Osteoblast (primary cell): ENCODE results near the gene KCNQ4. TPM values are rescaled to one million over a fixed set of nuclear protein-coding genes. Genes with fewer than 3 reads are reported as not detected.

Source experiments
- DNase-seq: peaks from one replicate; pipeline ENCODE4 v3.0.0; 2011; ENCODE audit warnings: low spot score, mixed read lengths; ENCODE audit not compliant: insufficient read length; ENCODE audit errors: missing footprints
- H2AFZ ChIP-seq: 2 replicates; pipeline ENCODE4 v1.6.0; 2011; ENCODE audit warnings: mild to moderate bottlenecking, low read length
- H3K27ac ChIP-seq: 2 replicates; pipeline ENCODE4 v1.5.1; 2011; ENCODE audit warnings: mild to moderate bottlenecking, low read depth, low read length, moderate library complexity
- H3K27me3 ChIP-seq: 2 replicates; pipeline ENCODE4 v1.6.0; 2012; ENCODE audit warnings: mild to moderate bottlenecking, control low read depth, inconsistent platforms, low read length, moderate library complexity; ENCODE audit not compliant: insufficient read depth
- H3K36me3 ChIP-seq: 2 replicates; pipeline ENCODE4 v1.5.1; 2011; ENCODE audit warnings: mild to moderate bottlenecking, low read length, control low read depth, moderate library complexity; ENCODE audit not compliant: insufficient read depth
- H3K4me1 ChIP-seq: 2 replicates; pipeline ENCODE4 v1.5.1; 2011; ENCODE audit warnings: mild to moderate bottlenecking, low read length, control low read depth, moderate library complexity; ENCODE audit not compliant: insufficient read depth
- H3K4me2 ChIP-seq: 2 replicates; pipeline ENCODE4 v1.6.0; 2011; ENCODE audit warnings: mild to moderate bottlenecking, low read length; ENCODE audit not compliant: insufficient read depth
- H3K4me3 ChIP-seq: fragments of 200-600 bp; sonication (generic); 3 replicates; pipeline ENCODE4 v1.5.1; 2012; ENCODE audit warnings: mild to moderate bottlenecking, low read length, inconsistent platforms; ENCODE audit not compliant: insufficient read depth
- H3K79me2 ChIP-seq: 2 replicates; pipeline ENCODE4 v1.6.0; 2012; ENCODE audit warnings: mild to moderate bottlenecking, low read length, control low read depth, inconsistent platforms; ENCODE audit not compliant: insufficient read depth
- H3K9me3 ChIP-seq: 2 replicates; pipeline ENCODE4 v1.5.1; 2011; ENCODE audit warnings: low read depth, low read length, control low read depth
- H4K20me1 ChIP-seq: 2 replicates; pipeline ENCODE4 v1.6.0; 2012; ENCODE audit warnings: mild to moderate bottlenecking, low read length, control low read depth; ENCODE audit not compliant: insufficient read depth
- total RNA-seq: library from RNA; depleted of rRNA; stranded (reverse); fragments of >200 nt; gene quantifications from 2 replicates; pipeline ENCODE4 v1.2.3, GENCODE V29; 2012
- TF ChIP-seq, protein P1 (sequence below): IDR thresholded peaks from 2 replicates; pipeline ENCODE4 v1.5.1; 2011; ENCODE audit warnings: mild to moderate bottlenecking, low read depth, low read length, moderate library complexity; ENCODE audit errors: extremely low read depth

Gene KCNQ4
- total RNA-seq, 1 donor = not detected

DNA sequence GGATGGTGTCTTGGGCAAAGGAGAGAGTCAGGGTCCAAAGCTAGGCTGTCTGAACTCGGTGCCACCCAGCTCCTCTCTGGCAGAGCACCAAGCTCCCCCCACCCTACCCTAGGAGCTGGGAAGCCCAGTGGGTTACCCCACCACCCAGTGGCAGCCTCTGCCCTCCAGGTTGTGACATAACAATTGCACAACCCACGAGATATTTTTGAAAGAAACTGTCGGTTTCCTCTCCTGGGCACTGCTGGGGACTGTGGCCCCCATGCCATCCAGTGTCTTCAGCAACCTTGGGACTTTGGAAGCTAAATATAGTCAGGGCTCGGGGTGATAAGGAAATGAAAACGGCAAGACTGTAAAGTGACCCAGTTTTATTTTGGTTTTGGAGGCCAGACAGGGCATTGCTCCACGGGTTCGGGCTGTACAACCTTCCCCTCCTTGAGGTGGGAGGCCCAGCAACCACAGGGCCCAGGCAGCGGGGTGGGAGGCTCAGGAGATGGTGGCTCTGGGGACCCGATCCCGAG lies 77.2 kb downstream of the KCNQ4 start:
- Histone ChIP-seq H2AFZ (peak overlapping the region; percentile 81), H4K20me1 (no peaks in the 10 kb centered on the region), H3K27ac (no peak overlapping the region), H3K4me1 (peaks cover 9% of the 10 kb centered on the region), H3K9me3 (no peaks in the 10 kb centered on the region), H3K4me3 (peak overlapping the region; percentile 77), H3K36me3 (no peaks in the 10 kb centered on the region), H3K27me3 (no peaks in the 10 kb centered on the region), H3K4me2 (peak overlapping the region; percentile 84), H3K79me2 (no peaks in the 10 kb centered on the region)
- TF ChIP-seq, protein P1, sequence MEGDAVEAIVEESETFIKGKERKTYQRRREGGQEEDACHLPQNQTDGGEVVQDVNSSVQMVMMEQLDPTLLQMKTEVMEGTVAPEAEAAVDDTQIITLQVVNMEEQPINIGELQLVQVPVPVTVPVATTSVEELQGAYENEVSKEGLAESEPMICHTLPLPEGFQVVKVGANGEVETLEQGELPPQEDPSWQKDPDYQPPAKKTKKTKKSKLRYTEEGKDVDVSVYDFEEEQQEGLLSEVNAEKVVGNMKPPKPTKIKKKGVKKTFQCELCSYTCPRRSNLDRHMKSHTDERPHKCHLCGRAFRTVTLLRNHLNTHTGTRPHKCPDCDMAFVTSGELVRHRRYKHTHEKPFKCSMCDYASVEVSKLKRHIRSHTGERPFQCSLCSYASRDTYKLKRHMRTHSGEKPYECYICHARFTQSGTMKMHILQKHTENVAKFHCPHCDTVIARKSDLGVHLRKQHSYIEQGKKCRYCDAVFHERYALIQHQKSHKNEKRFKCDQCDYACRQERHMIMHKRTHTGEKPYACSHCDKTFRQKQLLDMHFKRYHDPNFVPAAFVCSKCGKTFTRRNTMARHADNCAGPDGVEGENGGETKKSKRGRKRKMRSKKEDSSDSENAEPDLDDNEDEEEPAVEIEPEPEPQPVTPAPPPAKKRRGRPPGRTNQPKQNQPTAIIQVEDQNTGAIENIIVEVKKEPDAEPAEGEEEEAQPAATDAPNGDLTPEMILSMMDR = no peak
- no peak for DNase-seq

DNA sequence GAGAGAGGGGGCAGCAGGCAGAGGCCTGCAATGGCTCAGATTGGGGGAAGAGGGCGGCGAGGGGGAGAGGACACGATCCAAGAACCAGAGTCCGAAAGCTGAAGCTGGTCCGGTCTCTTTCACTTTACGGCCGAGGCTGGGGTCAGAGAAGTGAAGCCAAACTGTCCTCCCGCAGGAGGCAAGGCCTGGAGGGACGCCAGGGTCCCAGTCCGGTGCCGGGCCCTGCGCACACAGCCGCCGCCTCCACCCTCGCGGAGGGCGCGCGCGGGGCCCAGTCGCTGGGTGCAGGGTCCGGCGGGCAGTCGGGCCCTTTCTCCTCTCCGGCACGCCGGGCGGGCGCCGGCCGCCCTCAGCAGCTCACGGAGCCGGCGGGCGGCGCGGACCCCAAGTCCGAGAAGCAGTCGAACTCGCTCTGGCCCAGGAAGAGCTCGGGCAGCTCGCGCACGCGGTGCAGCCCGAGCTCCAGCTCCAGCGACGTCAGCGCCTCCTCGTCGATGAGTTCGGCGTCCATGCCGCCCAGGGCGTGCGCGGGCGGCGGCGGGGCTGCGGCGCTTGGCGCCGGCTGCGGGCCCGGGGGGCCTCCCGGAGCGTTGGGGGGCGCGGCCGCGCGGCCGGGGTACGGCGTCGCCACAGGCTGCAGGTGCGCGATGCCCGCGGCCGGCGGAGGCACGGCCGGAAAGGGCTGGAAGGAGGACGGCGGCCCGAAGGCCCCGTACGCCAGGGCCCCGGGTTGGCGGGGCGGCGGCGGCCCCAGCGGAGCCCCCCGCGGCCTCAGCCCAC lies 77.8 kb downstream of the KCNQ4 start:
- H4K20me1 ChIP-seq = no peaks in the 10 kb centered on the region
- peak overlapping the region; percentile 77 for H3K4me3 ChIP-seq
- no peaks in the 10 kb centered on the region for H3K27me3 ChIP-seq
- peak; percentile 95 for DNase-seq
- no peak overlapping the region for H3K27ac ChIP-seq
- peak overlapping the region; percentile 81 for H2AFZ ChIP-seq
- H3K36me3 ChIP-seq = no peaks in the 10 kb centered on the region
- no peaks in the 10 kb centered on the region for H3K9me3 ChIP-seq
- TF ChIP-seq, protein P1 = no peak
- peaks cover 9% of the 10 kb centered on the region for H3K4me1 ChIP-seq
- peak overlapping the region; percentile 84 for H3K4me2 ChIP-seq
- no peaks in the 10 kb centered on the region for H3K79me2 ChIP-seq

DNA sequence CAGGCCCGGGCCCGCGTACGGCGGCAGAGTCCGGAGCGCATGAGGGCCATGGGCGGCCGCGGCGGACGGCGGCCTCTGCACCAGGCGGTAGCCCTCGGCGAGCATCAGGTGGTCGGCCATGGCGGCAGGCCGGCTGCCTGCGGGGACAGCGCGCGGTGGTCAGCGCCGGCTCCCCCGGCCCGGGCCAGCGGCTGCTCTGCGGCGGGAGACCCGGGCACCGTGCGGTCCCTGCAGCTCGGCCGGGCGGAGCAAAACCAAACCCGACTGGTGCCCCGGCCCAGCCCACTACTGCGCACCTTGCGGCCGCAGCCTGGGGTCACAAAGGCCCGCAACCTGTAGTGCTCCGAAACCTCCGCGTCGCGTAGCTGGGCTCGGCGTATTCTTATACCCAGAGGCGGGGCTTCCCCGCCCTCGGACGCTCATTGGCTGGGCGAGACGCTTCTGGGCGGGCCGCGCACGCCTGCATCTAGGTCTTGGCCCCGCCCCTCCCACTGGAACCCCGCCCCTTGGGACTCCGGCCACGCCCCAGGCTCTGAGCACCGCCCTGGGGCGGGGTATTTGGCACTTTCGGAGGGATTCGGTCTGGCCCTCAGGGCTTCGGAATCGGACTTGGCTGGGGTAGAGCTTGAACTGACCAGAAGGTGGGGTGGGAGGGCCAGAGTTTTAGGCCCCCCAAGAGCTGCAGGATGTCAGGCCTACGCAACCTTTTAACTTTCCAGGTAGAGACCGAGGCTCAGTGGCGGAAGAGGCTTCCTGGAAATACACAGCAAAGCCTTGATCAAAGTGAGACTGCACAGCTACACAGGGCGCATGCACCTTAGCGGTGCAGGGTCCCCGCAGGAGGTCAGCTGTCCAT lies 78.6 kb downstream of the KCNQ4 start, which contains the start of gene CITED4:
Gene CITED4, minus strand, starts transcription at position 356 of the 856 bp plus-strand sequence. Its CDS starts 236 bp downstream, at position 120.
- TF ChIP-seq, protein P1 = no peak
- H3K36me3 ChIP-seq = no peaks in the 10 kb centered on the region

More for the DNA sequence above, 78.6 kb downstream of the KCNQ4 start, which contains the start of gene CITED4:
- DNase-seq = peak; percentile 100
- Histone ChIP-seq H3K4me3 (peak within 1 kb of the TSS; percentile 77), H3K79me2 (no peaks in the 10 kb centered on the region), H3K4me2 (peak within 1 kb of the TSS; percentile 84), H4K20me1 (no peaks in the 10 kb centered on the region), H3K9me3 (no peaks in the 10 kb centered on the region), H3K27ac (no peak within 1 kb of the TSS), H3K27me3 (no peaks in the 10 kb centered on the region), H3K4me1 (peaks cover 9% of the 10 kb centered on the region), H2AFZ (peak within 1 kb of the TSS; percentile 90)
